MM.1S (cell line): ENCODE results near the gene GALNS.
"Not testable (repeated sequence)": the region's sequence is repeated elsewhere in the genome, so short reads cannot be mapped to it uniquely, and the experiment has no call there.

Experiments
- DNase-seq: peaks from one replicate; pipeline ENCODE4 v3.0.0-alpha.2; 2015
- H2AFZ ChIP-seq: fragments of 300-600 bp; sonication (generic); 2 replicates; pipeline ENCODE4 v1.6.0; 2016; ENCODE audit warnings: antibody characterized with exemption, low read length
- H3F3A ChIP-seq: fragments of 300-600 bp; sonication (generic); 2 replicates; pipeline ENCODE4 v1.6.1; 2016; ENCODE audit warnings: mild to moderate bottlenecking, antibody characterized with exemption, low read length, moderate library complexity, mixed read lengths; ENCODE audit not compliant: insufficient read depth
- H3K27ac ChIP-seq: fragments of 300-600 bp; sonication (generic); 2 replicates; pipeline ENCODE4 v1.5.1; 2016; ENCODE audit warnings: mild to moderate bottlenecking, low read length
- H3K27me3 ChIP-seq: fragments of 300-600 bp; sonication (generic); replicated peaks from 2 replicates; pipeline ENCODE4 v1.6.0; 2016; ENCODE audit warnings: low read length; ENCODE audit not compliant: insufficient read depth
- H3K36me3 ChIP-seq: fragments of 300-600 bp; sonication (generic); replicated peaks from 2 replicates; pipeline ENCODE4 v1.6.1; 2016; ENCODE audit warnings: mild to moderate bottlenecking, low read length, mixed read lengths; ENCODE audit not compliant: insufficient read depth
- H3K4me1 ChIP-seq: fragments of 300-600 bp; sonication (generic); 2 replicates; pipeline ENCODE4 v1.6.1; 2016; ENCODE audit warnings: low read length, mixed read lengths
- H3K4me2 ChIP-seq: fragments of 300-600 bp; sonication (generic); 2 replicates; pipeline ENCODE4 v1.6.0; 2016; ENCODE audit warnings: low read depth, low read length
- H3K4me3 ChIP-seq: fragments of 300-600 bp; sonication (generic); 2 replicates; pipeline ENCODE4 v1.5.1; 2016; ENCODE audit warnings: low read length, mixed read lengths
- H3K79me2 ChIP-seq: fragments of 300-600 bp; sonication (generic); 2 replicates; pipeline ENCODE4 v1.6.1; 2016; ENCODE audit warnings: mixed run types, low read length, mixed read lengths
- H3K9ac ChIP-seq: fragments of 300-600 bp; sonication (generic); 2 replicates; pipeline ENCODE4 v1.6.1; 2016; ENCODE audit warnings: low read length, mixed read lengths
- H3K9me2 ChIP-seq: fragments of 300-600 bp; sonication (generic); replicated peaks from 2 replicates; pipeline ENCODE4 v1.6.1; 2016; ENCODE audit warnings: mild to moderate bottlenecking, low read length, mixed read lengths; ENCODE audit not compliant: insufficient read depth
- H3K9me3 ChIP-seq: fragments of 300-600 bp; sonication (generic); replicated peaks from 2 replicates; pipeline ENCODE4 v1.6.1; 2016; ENCODE audit warnings: mild to moderate bottlenecking, low read length, mixed read lengths; ENCODE audit not compliant: insufficient read depth
- H4K20me1 ChIP-seq: fragments of 300-600 bp; sonication (generic); 2 replicates; pipeline ENCODE4 v1.6.1; 2016; ENCODE audit warnings: mild to moderate bottlenecking, low read length, moderate library complexity, mixed read lengths; ENCODE audit not compliant: insufficient read depth
- EZH2 ChIP-seq: fragments of 300-600 bp; sonication (generic); optimal IDR thresholded peaks from 2 replicates; pipeline ENCODE3; 2017; ENCODE audit warnings: low read depth, mild to moderate bottlenecking, antibody characterized with exemption, low read length, mixed read lengths
- EZH2phosphoT487 ChIP-seq: fragments of 300-600 bp; sonication (generic); IDR thresholded peaks from 2 replicates; pipeline ENCODE4 v1.6.1; 2018; ENCODE audit warnings: antibody characterized with exemption, low read length
- TF ChIP-seq, protein P1 (sequence below): fragments of 300-600 bp; sonication (generic); IDR thresholded peaks from 2 replicates; pipeline ENCODE4 v1.5.1; 2016; ENCODE audit warnings: antibody characterized with exemption, low read length, mixed read lengths

The GALNS gene

GRCh38 chr16:88894681-88895300 lies 38.0 kb upstream of the GALNS start:
- no peaks in the 10 kb centered on the region for H3K9me3 ChIP-seq
- TF ChIP-seq EZH2 (no peak), EZH2phosphoT487 (no peak)
- TF ChIP-seq, protein P1, sequence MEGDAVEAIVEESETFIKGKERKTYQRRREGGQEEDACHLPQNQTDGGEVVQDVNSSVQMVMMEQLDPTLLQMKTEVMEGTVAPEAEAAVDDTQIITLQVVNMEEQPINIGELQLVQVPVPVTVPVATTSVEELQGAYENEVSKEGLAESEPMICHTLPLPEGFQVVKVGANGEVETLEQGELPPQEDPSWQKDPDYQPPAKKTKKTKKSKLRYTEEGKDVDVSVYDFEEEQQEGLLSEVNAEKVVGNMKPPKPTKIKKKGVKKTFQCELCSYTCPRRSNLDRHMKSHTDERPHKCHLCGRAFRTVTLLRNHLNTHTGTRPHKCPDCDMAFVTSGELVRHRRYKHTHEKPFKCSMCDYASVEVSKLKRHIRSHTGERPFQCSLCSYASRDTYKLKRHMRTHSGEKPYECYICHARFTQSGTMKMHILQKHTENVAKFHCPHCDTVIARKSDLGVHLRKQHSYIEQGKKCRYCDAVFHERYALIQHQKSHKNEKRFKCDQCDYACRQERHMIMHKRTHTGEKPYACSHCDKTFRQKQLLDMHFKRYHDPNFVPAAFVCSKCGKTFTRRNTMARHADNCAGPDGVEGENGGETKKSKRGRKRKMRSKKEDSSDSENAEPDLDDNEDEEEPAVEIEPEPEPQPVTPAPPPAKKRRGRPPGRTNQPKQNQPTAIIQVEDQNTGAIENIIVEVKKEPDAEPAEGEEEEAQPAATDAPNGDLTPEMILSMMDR: no peak
- H3K9me2 ChIP-seq: no peaks in the 10 kb centered on the region
- H2AFZ ChIP-seq: no peak overlapping the region
- no peak for DNase-seq
- no peak overlapping the region for H3K27ac ChIP-seq
- no peaks in the 10 kb centered on the region for H3K79me2 ChIP-seq
- no peaks in the 10 kb centered on the region for H3K27me3 ChIP-seq
- H3K4me3 ChIP-seq: no peak overlapping the region
- no peak overlapping the region for H3K9ac ChIP-seq
- no peaks in the 10 kb centered on the region for H4K20me1 ChIP-seq
- no peak overlapping the region for H3K4me2 ChIP-seq
- no peaks in the 10 kb centered on the region for H3K4me1 ChIP-seq
- no peaks in the 10 kb centered on the region for H3K36me3 ChIP-seq
- H3F3A ChIP-seq: no peaks in the 10 kb centered on the region

GRCh38 chr16:88894266-88894665 lies 37.5 kb upstream of the GALNS start:
- H3K4me1 ChIP-seq, H3K9me3 ChIP-seq, H3K9ac ChIP-seq, H3K27me3 ChIP-seq, H3K27ac ChIP-seq, H3K79me2 ChIP-seq, H3F3A ChIP-seq, H3K4me2 ChIP-seq, DNase-seq, H3K9me2 ChIP-seq, H4K20me1 ChIP-seq, H2AFZ ChIP-seq, H3K4me3 ChIP-seq, H3K36me3 ChIP-seq: not testable (repeated sequence)

DNA sequence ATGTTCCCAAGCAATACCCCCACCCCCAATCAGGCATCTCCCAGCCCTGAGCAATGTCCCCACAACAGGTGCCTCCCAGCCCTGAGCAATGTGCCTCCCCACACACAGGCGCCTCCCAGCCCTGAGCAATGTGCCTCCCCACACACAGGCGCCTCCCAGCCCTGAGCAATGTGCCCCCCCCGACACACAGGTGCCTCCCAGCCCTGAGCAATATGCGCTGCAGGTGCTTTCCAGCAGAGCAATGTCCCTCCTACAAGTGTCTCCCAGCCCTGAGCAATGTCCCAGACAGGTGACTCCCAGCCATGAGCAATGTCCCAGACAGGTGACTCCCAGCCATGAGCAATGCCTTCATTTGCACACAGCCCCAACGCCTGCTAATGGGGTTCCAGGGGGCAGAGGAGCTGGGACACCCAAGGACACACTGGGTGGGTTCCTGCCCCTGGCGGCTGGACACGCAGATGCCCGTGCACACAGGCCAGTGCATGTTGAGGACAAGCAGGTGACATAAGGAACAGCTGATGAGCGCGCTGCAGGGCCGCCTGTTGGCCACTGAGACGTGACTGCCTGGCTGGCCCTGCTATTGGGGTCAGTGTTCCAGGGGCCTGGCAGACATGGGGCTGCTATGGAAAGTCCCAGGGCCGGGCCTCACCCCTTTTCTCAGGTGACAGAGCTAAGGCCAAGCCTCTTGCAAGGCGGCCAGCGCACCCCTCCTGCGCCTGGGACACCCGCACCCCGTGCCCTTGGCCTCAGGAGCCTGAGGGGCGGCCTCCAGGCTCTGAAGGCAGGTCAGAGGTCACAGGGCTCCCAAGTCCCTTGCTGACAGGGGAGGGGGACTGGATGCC lies 36.6 kb upstream of the GALNS start:
- H3K4me2 ChIP-seq: no peak overlapping the region
- no peak overlapping the region for H3K4me3 ChIP-seq
- H3F3A ChIP-seq: no peaks in the 10 kb centered on the region

More for the DNA sequence above, 36.6 kb upstream of the GALNS start:
- H3K27ac ChIP-seq: no peak overlapping the region
- no peak for DNase-seq
- H2AFZ ChIP-seq: no peak overlapping the region
- no peaks in the 10 kb centered on the region for H3K4me1 ChIP-seq
- no peaks in the 10 kb centered on the region for H3K79me2 ChIP-seq
- H3K9ac ChIP-seq: no peak overlapping the region
- no peaks in the 10 kb centered on the region for H3K9me2 ChIP-seq
- no peaks in the 10 kb centered on the region for H4K20me1 ChIP-seq
- no peaks in the 10 kb centered on the region for H3K9me3 ChIP-seq
- H3K36me3 ChIP-seq: no peaks in the 10 kb centered on the region
- H3K27me3 ChIP-seq: no peaks in the 10 kb centered on the region
- TF ChIP-seq, protein P1: no peak
- no peak for TF ChIP-seq EZH2phosphoT487
- TF ChIP-seq EZH2: no peak
